Testis (tissue), 2 donors: ENCODE measurements around the gene CAMTA1.

Source experiments
- POLR2A ChIP-seq: fragments of 450-650 bp; IDR thresholded peaks from one replicate; pipeline ENCODE4 v1.6.1; 2017; ENCODE audit warnings: antibody characterized with exemption, mild to moderate bottlenecking, moderate library complexity
- TF ChIP-seq, protein P1 (sequence below), 3 experiments: fragments of 450-650 bp in 2 of 3; fragments of 200-600 bp in 1 of 3; sonication (generic) in 1 of 3; IDR thresholded peaks; one replicate each; pipeline ENCODE4 v1.5.1; 2016 to 2019; ENCODE audit warnings: antibody characterized with exemption in 3 of 3, mild to moderate bottlenecking in 2 of 3, moderate library complexity in 1 of 3

DNA sequence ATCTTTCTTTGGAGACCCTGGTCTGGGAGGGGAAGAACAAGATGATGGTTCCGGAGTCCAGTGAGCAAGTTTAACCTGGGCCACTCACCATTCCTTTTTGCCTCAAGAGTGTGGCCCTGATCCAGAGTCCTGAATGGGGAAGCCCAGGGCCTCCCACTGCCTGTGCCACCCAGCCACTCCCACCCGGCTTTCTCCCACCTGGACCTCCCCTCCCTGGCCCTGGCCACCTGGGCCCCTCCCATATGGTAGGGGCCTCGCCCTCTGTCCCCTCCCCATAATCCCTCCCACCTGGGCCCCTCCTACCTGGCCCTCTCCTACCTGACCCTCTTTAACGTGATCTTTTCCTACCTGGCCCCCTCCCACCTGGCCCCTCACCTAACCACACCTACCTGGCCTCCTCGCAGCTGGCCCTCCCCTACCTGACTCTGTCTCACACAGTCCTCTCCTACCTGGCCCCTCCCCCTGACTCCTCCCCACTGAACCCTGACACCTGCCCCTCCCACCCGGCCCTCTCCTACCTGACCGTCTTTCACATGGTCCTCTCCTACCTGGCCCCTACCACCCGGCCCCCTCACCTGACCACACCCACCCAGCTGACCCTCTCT, 765.1 kb downstream of the CAMTA1 start:
- TF ChIP-seq, protein P1, sequence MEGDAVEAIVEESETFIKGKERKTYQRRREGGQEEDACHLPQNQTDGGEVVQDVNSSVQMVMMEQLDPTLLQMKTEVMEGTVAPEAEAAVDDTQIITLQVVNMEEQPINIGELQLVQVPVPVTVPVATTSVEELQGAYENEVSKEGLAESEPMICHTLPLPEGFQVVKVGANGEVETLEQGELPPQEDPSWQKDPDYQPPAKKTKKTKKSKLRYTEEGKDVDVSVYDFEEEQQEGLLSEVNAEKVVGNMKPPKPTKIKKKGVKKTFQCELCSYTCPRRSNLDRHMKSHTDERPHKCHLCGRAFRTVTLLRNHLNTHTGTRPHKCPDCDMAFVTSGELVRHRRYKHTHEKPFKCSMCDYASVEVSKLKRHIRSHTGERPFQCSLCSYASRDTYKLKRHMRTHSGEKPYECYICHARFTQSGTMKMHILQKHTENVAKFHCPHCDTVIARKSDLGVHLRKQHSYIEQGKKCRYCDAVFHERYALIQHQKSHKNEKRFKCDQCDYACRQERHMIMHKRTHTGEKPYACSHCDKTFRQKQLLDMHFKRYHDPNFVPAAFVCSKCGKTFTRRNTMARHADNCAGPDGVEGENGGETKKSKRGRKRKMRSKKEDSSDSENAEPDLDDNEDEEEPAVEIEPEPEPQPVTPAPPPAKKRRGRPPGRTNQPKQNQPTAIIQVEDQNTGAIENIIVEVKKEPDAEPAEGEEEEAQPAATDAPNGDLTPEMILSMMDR (IDR thresholded peaks at IDR 0.05): no peak
- TF ChIP-seq POLR2A: no peak
